K562 (cell line): ENCODE measurements around the gene OR2A14. TPM values are rescaled to one million over a fixed set of nuclear protein-coding genes. Genes with fewer than 3 reads are reported as not detected.

Experiments
- CHAMP1 ChIP-seq: fragments of 450-650 bp; IDR thresholded peaks from 2 replicates; pipeline ENCODE4 v1.6.1; 2016; ENCODE audit warnings: mild to moderate bottlenecking
- CHCHD3 ChIP-seq: fragments of 250-450 bp; sonication (Bioruptor Pico); IDR thresholded peaks from 2 replicates; pipeline ENCODE4 v2.1.2; 2022; ENCODE audit warnings: mild to moderate bottlenecking
- CTBP1 ChIP-seq: fragments of 450-650 bp; IDR thresholded peaks from 2 replicates; pipeline ENCODE4 v1.6.1; 2016; ENCODE audit warnings: borderline replicate concordance
- DACH1 ChIP-seq: fragments of 450-650 bp; IDR thresholded peaks from 2 replicates; pipeline ENCODE4 v1.6.1; 2018; ENCODE audit not compliant: partially characterized antibody
- ETV1 ChIP-seq: fragments of 450-650 bp; conservative IDR thresholded peaks from 2 replicates; pipeline ENCODE4 v1.6.1; 2016; ENCODE audit warnings: missing genetic modification characterization, control low read depth, low read depth, missing compliant biosample characterization
- L3MBTL2 ChIP-seq: fragments of 450-650 bp; IDR thresholded peaks from 2 replicates; pipeline ENCODE4 v1.6.1; 2016; ENCODE audit warnings: mild to moderate bottlenecking, moderate library complexity
- RAD51 ChIP-seq: fragments of 450-650 bp; IDR thresholded peaks from 2 replicates; pipeline ENCODE4 v1.7.1; 2016; ENCODE audit warnings: low read depth, mild to moderate bottlenecking, borderline replicate concordance
- RB1 ChIP-seq: fragments of 450-650 bp; IDR thresholded peaks from 2 replicates; pipeline ENCODE4 v1.6.1; 2017; ENCODE audit warnings: low read depth, mild to moderate bottlenecking
- SPI1 ChIP-seq: IDR thresholded peaks from 2 replicates; pipeline ENCODE4 v1.6.1; 2011; ENCODE audit warnings: low read depth, low read length, control low read depth, borderline replicate concordance
- STAG1 ChIP-seq: sonication (generic); formaldehyde crosslinking; IDR thresholded peaks from 2 replicates; pipeline ENCODE4 v1.5.0; 2020; ENCODE audit warnings: missing genetic modification reagents, borderline replicate concordance
- TCF3 ChIP-seq: sonication (generic); formaldehyde crosslinking; IDR thresholded peaks from 2 replicates; pipeline ENCODE4 v1.4.0; 2020; ENCODE audit warnings: mild to moderate bottlenecking, missing genetic modification reagents
- ZBTB8A ChIP-seq: fragments of 450-650 bp; IDR thresholded peaks from 2 replicates; pipeline ENCODE4 v1.6.1; 2018; ENCODE audit warnings: mild to moderate bottlenecking, moderate library complexity; ENCODE audit not compliant: partially characterized antibody
- ZC3H4 ChIP-seq: sonication (generic); formaldehyde crosslinking; IDR thresholded peaks from 2 replicates; pipeline ENCODE4 v1.9.0; 2021; ENCODE audit warnings: missing genetic modification reagents, borderline replicate concordance
- polyA plus RNA-seq, 8 experiments: library from polyadenylated mRNA; depleted of rRNA in 4 of 8; stranded (reverse) in 5 of 8; unstranded in 3 of 8; fragments of >200 nt; fragmentation: Nextera tagmentation in 2 of 8; fragmentation: Illumina TruSeq in 1 of 8; extraction: Ambion mirVana in 2 of 8; extraction: Trizol in 1 of 8; gene quantifications; 2 replicates each; pipeline versions ENCODE4 v1.2.1 to v1.2.3, GENCODE V29; 2011 to 2014; ENCODE audit warnings: inconsistent platforms in 1 of 8, missing spikeins in 1 of 8
- total RNA-seq, 7 experiments: library from RNA; depleted of rRNA in 6 of 7; stranded (reverse); fragments of >200 nt in 6 of 7; fragmentation: Illumina TruSeq in 2 of 7; extraction: Trizol in 2 of 7; gene quantifications; 2 replicates each; pipeline versions ENCODE4 v1.2.1 to v1.2.3, GENCODE V29; 2011 to 2021; ENCODE audit warnings: low replicate concordance in 1 of 7
- TF ChIP-seq, protein P1 (sequence below), 3 experiments: IDR thresholded peaks in 2 of 3; conservative IDR thresholded peaks in 1 of 3; 2 replicates each; pipeline ENCODE4 v1.5.1; 2011 to 2012; ENCODE audit warnings: low read length in 3 of 3, mild to moderate bottlenecking in 3 of 3, control low read depth in 2 of 3, improper control_type of control experiment in 1 of 3, inconsistent platforms in 1 of 3, low read depth in 1 of 3, mixed read lengths in 1 of 3, moderate library complexity in 1 of 3; ENCODE audit not compliant: insufficient read depth in 2 of 3
- TF ChIP-seq, protein P2 (sequence below), 2 experiments: fragments of 450-650 bp in 1 of 2; sonication (generic) in 1 of 2; formaldehyde crosslinking in 1 of 2; IDR thresholded peaks in 1 of 2; conservative IDR thresholded peaks in 1 of 2; 2 replicates each; pipeline versions ENCODE4 v1.6.1 to v1.8.1; 2016 to 2023; ENCODE audit warnings: mild to moderate bottlenecking in 2 of 2, moderate library complexity in 2 of 2, inconsistent platforms in 1 of 2, missing genetic modification reagents in 1 of 2
- TF ChIP-seq, protein P3 (sequence below): fragments of 250-450 bp; sonication (Bioruptor Pico); IDR thresholded peaks from 2 replicates; pipeline ENCODE4 v1.8.0; 2021; ENCODE audit warnings: moderate library complexity, mild to moderate bottlenecking, inconsistent platforms

Gene OR2A14
- total and polyA plus RNA-seq, 9 of the 15 experiments (the other 6 are each of a cell fraction or from before 2014, with no cell fraction given): not detected

GRCh38 chr7:144127714-144128334, 4.8 kb downstream of the OR2A14 start (continued):
- no peak for TF ChIP-seq ZBTB8A
- TF ChIP-seq ZC3H4 (CRISPR knock-in tag): no peak
- 0 out of 2 replicates have a peak, but pooled peaks have one; percentile 35 for TF ChIP-seq ETV1
- TF ChIP-seq TCF3 (CRISPR knock-in tag): no peak
- TF ChIP-seq, protein P1, sequence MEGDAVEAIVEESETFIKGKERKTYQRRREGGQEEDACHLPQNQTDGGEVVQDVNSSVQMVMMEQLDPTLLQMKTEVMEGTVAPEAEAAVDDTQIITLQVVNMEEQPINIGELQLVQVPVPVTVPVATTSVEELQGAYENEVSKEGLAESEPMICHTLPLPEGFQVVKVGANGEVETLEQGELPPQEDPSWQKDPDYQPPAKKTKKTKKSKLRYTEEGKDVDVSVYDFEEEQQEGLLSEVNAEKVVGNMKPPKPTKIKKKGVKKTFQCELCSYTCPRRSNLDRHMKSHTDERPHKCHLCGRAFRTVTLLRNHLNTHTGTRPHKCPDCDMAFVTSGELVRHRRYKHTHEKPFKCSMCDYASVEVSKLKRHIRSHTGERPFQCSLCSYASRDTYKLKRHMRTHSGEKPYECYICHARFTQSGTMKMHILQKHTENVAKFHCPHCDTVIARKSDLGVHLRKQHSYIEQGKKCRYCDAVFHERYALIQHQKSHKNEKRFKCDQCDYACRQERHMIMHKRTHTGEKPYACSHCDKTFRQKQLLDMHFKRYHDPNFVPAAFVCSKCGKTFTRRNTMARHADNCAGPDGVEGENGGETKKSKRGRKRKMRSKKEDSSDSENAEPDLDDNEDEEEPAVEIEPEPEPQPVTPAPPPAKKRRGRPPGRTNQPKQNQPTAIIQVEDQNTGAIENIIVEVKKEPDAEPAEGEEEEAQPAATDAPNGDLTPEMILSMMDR (IDR thresholded peaks at IDR 0.05 in 2 of 3, conservative IDR thresholded peaks at IDR 0.05 in 1 of 3; ENCODE audit: insufficient read depth in 2 of 3, low read depth in 1 of 3, low read length in 3 of 3): peak; percentile 91 to 97 (median 95)
- peak; percentile 61; the same call in 1 of the 2 replicates for TF ChIP-seq RB1
- TF ChIP-seq CHCHD3: no peak
- TF ChIP-seq, protein P2, sequence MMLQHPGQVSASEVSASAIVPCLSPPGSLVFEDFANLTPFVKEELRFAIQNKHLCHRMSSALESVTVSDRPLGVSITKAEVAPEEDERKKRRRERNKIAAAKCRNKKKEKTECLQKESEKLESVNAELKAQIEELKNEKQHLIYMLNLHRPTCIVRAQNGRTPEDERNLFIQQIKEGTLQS (IDR thresholded peaks at IDR 0.05): no peak
- TF ChIP-seq, protein P2 (CRISPR knock-in tag; conservative IDR thresholded peaks at IDR 0.05): no peak
- TF ChIP-seq CTBP1: peak; percentile 29; the same call in 1 of the 2 replicates
- TF ChIP-seq L3MBTL2: peak; percentile 73; the same call in 1 of the 2 replicates
- TF ChIP-seq CHAMP1: no peak
- TF ChIP-seq DACH1: peak; percentile 60
- TF ChIP-seq, protein P3, sequence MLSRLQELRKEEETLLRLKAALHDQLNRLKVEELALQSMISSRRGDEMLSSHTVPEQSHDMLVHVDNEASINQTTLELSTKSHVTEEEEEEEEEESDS (CRISPR knock-in tag): no peak
- TF ChIP-seq RAD51: peak; percentile 92
- no peak for TF ChIP-seq SPI1
- peak; percentile 76; the same call in 1 of the 2 replicates for TF ChIP-seq STAG1 (CRISPR knock-in tag)
